Coronary artery (tissue), 2 donors: ENCODE measurements around the gene CCDC200.
A peak's percentile ranks its signal among the peaks of the same experiment; 100 is the strongest.

Source experiments
- DNase-seq: peaks from one replicate; pipeline ENCODE4 v3.0.0-alpha.2; 2017; ENCODE audit warnings: low spot score
- H3K27ac ChIP-seq, 2 donors: fragments of 200-600 bp; sonication (generic); one replicate each; pipeline ENCODE4 v1.5.1; 2016 to 2019
- H3K4me3 ChIP-seq: fragments of 200-600 bp; sonication (generic); 2 replicates; pipeline ENCODE4 v1.5.1; 2016; ENCODE audit warnings: mild to moderate bottlenecking, moderate library complexity
- TF ChIP-seq, protein P1 (sequence below): fragments of 200-600 bp; sonication (generic); IDR thresholded peaks from one replicate; pipeline ENCODE4 v1.5.1; 2019; ENCODE audit warnings: antibody characterized with exemption

Gene CCDC200

DNA sequence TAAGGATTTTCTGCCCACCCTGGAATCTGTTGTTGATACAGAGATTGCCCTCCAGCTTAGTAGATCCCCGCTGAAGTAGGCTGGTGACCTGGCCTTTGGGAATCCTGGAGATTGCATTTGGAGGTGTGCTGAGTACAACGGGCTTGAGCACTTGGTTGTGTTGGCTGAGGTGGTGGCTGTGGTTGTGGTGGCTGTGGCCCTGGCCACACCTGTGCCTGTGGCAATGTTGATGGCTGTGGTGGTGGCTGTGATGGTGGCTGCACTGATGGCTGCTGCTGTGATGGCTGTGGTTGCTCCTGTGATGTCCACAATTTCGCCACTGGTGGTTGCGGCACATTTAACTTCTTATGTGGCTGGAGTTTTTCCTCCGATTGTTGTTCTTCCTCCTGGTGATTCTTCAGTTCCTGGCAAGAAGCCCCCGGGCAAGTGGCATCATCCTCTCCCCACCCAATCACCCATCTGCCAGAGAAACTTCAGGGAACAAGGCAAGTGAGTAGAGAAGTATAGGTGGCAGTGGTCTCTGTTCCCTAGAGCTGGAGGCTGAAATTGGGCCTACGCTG, 4.2 kb downstream of the CCDC200 start:
- TF ChIP-seq, protein P1, sequence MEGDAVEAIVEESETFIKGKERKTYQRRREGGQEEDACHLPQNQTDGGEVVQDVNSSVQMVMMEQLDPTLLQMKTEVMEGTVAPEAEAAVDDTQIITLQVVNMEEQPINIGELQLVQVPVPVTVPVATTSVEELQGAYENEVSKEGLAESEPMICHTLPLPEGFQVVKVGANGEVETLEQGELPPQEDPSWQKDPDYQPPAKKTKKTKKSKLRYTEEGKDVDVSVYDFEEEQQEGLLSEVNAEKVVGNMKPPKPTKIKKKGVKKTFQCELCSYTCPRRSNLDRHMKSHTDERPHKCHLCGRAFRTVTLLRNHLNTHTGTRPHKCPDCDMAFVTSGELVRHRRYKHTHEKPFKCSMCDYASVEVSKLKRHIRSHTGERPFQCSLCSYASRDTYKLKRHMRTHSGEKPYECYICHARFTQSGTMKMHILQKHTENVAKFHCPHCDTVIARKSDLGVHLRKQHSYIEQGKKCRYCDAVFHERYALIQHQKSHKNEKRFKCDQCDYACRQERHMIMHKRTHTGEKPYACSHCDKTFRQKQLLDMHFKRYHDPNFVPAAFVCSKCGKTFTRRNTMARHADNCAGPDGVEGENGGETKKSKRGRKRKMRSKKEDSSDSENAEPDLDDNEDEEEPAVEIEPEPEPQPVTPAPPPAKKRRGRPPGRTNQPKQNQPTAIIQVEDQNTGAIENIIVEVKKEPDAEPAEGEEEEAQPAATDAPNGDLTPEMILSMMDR = no peak
- DNase-seq = no peak
- no peak overlapping the region for H3K27ac ChIP-seq
- no peak overlapping the region for H3K4me3 ChIP-seq

DNA sequence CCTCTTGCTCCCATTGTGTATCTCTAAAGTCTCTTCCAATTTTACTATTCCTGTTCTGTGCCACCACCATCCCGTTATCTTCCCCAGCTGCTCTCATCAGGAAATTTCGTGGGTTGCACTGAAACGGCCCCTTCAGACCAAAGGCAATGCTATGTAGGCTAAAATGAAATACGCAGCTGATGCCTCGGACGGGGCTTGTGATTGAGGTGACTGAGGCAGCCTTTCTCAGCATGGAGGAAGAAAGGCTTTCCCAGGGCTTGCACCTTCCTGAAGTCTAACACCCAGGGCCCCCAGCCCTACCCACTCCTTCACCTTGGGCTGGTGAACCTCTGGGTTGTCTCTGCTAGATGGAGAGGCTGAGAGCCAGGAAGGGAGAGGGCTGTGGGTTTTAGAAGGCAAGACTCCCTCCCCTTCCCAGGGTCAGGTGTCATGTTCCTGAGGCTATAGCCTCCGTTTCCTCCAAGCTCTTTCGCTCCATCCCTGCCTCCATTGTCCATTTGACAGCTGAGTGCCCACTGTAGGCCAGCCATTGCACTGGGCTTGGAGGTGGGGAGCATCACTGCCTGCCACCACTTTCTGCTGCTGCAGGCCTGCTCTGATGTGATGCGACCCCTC, 7.8 kb downstream of the CCDC200 start:
- TF ChIP-seq, protein P1 = no peak
- H3K4me3 ChIP-seq = no peak overlapping the region
- peak; percentile 50 for DNase-seq
- no peak overlapping the region for H3K27ac ChIP-seq

DNA sequence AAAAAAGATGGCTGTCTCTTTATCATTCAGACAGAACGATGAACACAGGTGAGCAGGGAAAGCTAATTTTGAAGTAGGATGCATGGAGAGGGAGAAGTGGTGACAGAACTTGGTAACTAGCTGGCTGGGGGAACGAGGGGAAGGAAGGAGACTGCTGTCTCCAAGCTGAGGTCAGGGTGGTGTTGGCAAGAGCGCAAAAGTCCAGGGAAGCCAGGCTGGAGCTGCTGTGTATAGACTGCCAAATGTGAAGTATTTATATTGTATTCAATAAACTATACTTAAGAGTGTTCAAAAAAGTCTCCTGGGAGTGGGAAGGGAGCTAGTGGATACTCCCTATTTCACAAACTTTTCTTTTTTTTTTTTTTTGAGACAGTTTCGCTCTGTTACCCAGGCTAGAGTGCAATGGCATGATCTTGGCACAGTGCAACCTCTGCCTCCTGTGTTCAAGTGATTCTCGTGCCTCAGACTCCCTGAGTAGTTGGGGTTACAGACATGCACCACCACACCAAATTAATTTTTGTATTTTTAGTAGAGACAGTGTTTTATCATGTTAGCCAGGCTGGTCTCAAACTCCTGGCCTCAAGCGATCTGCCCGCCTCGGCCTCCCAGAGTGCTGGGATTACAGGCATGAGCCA, 8.6 kb downstream of the CCDC200 start:
- TF ChIP-seq, protein P1 = no peak

DNA sequence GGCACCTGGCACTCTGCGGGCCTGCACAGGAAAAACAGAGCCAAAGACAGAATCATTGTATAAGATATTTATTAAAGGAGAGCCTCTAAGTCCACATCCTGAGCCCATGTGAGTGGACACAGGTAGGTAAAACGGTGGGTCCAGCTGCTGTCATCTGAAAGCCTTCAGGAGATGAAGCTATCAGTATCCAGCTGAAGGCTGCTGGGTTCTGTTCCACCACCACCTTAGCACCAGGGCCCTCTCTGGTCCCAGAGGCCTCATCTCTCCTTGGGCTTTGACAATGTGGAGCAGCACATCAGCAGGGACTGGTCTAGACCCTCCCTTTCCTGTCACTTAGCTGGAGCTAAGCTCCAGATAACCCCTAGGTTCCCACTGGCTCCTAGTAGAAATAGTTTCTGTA, 9.4 kb downstream of the CCDC200 start:
- no peak overlapping the region for H3K4me3 ChIP-seq
- no peak for DNase-seq
- H3K27ac ChIP-seq = no peak overlapping the region
- TF ChIP-seq, protein P1 = no peak

More for the DNA sequence above, 8.6 kb downstream of the CCDC200 start:
- no peak overlapping the region for H3K4me3 ChIP-seq
- no peak overlapping the region for H3K27ac ChIP-seq
- DNase-seq = no peak

DNA sequence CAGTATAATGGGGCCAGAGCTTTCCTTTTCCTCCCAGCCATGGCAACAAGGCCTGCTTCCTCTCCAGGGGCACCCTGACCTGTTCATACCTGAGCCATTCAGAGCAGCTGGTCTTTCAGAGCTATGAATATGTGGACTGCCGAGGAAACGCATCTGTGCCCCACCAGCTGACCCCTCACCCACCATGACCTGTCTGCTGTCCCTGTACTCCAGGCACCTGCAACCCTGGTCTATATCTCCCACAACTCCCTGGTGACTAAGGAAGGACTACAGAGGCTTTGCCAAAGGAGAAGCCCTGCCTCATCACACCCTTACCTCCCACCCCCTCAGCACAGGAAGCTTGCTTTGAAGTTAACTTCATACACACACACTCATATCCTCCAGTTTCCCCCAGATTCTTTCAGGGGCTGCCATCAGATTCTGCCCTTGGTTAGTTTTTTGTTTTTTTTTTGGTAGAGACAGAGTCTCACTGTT, 10.8 kb downstream of the CCDC200 start:
- DNase-seq = no peak
- TF ChIP-seq, protein P1 = no peak
- H3K4me3 ChIP-seq = no peak overlapping the region
- no peak overlapping the region for H3K27ac ChIP-seq

DNA sequence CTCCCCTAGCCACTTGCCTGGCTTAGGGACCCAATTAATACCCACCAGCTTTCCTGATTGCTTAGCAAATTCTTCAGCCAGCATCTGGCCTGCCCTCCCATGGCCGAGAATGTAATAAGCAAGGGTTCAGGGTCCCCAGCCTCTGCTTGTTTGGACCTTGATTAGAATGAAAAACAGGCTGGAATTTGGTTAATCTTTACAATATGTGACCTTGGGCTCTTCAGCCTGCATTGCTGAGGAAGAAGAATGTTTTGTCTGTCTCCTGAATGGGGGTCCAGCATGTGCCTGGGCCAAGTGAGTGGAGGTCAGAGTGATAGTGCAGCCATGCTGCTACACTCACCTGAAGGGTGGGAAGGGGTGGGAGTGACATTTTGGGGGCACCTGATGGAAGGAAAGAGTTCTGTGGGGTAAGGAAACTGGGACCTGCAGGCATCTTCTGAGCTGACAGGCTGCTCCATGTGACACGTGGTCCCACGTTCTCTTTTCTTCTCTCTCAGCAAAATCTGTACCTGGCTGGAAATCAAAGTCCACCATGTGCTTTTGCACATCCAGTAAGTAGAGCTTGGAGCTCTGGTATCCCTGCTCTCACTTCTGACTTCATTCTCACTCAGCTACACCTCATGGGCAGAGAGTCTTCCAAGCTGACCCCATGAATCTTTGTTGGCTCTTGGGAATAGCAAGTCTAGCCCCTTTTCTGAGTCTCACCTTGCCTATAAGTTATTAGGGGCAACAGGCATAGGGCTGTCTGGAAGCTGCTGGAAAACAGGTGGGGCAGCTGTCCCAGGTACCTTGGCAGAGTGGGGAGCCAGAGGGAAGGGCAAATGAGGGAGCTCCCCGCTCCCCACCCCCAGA, 11.4 kb downstream of the CCDC200 start:
- DNase-seq = peak; percentile 53
- Histone ChIP-seq H3K27ac (no peak overlapping the region), H3K4me3 (no peak overlapping the region)
- TF ChIP-seq, protein P1 = no peak
